ENCODE measurements around the gene PURA. TPM values are rescaled to one million over a fixed set of nuclear protein-coding genes. Genes with fewer than 3 reads are reported as not detected.

The PURA gene
- total RNA-seq, 4 donors from 2014 or later, result 7.4 to 34.6 (median 18.8) TPM

DNA sequence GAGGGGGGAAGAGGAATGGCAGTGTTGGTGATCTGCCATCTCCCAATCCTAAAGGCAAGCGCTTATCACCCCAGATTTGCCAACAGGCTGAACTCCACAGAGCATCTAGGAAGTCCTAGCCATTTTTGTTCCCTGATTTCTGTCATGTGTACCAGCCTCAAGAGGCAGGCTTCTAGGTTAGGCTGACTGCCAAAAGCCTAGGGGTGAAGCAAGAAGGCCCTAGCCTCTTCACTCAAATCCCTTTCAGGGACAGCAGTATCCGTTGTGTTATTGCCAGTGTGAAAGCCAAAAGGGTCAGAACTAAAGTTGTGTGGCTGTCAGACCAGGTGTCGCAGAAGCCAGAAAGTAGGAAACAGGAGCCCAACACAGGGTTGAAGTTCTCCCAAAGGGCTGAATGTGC lies 26.5 kb downstream of the PURA start:
- no peaks in the 10 kb centered on the region for H3K27me3 ChIP-seq
- in situ Hi-C loops (cut with MboI; ENCODE audit: low pct_ligation_motif_present in 1 of 4, low pct_unique_long_range_greater_than_20kb in 1 of 4, low sequenced_read_pairs in 3 of 4) (no loop called here), intact Hi-C loops (cut with DNase I; ENCODE audit: low total_unique reads) (loop anchor here (5.0 kb wide), 2 partner anchors 33 to 68 kb away; no protein-coding TSS in a partner anchor)
- no peak overlapping the region for H3K27ac ChIP-seq
- DNase-seq, result no peak
- no peaks in the 10 kb centered on the region for H3K9me3 ChIP-seq
- WGBS, 2 donors (ENCODE audit: low coverage in 1 of 2), result 87 to 100% methylated on average over 1 to 3 of the region's 3 CpGs
- H3K4me1 ChIP-seq, result peaks cover 1 to 15% (median 5%) of the 10 kb centered on the region in 4 donors
- no peak for TF ChIP-seq EP300 (IDR thresholded peaks at IDR 0.05; ENCODE audit: low read depth)
- TF ChIP-seq, protein P1, sequence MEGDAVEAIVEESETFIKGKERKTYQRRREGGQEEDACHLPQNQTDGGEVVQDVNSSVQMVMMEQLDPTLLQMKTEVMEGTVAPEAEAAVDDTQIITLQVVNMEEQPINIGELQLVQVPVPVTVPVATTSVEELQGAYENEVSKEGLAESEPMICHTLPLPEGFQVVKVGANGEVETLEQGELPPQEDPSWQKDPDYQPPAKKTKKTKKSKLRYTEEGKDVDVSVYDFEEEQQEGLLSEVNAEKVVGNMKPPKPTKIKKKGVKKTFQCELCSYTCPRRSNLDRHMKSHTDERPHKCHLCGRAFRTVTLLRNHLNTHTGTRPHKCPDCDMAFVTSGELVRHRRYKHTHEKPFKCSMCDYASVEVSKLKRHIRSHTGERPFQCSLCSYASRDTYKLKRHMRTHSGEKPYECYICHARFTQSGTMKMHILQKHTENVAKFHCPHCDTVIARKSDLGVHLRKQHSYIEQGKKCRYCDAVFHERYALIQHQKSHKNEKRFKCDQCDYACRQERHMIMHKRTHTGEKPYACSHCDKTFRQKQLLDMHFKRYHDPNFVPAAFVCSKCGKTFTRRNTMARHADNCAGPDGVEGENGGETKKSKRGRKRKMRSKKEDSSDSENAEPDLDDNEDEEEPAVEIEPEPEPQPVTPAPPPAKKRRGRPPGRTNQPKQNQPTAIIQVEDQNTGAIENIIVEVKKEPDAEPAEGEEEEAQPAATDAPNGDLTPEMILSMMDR (IDR thresholded peaks at IDR 0.05), result no peak
- no peak for TF ChIP-seq POLR2A (IDR thresholded peaks at IDR 0.05)
- no peak for TF ChIP-seq POLR2AphosphoS5 (IDR thresholded peaks at IDR 0.05)
- H3K4me3 ChIP-seq, result no peak overlapping the region
- no peaks in the 10 kb centered on the region for H3K36me3 ChIP-seq

DNA sequence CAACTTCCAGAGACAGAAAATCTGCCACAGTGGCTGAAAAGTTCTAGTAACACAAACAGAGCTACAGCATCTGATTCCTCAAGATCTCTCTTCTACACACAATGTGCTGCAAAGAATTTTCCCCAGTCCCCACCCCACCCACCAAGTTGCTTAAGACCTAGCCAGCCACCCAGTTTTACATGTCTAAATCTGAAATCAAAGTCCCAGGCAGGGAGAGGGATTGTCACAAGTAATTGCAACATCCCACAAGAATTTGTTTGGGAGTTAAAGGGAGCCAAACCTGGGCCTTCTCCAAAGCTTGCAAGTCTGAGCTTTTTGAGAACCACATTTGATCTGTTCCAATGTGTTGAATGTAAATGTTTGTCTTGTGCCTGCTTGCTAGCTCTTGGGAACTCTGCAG lies 27.3 kb downstream of the PURA start:
- intact Hi-C loops (cut with DNase I; ENCODE audit: low total_unique reads) (loop anchor here (5.0 kb wide), 2 partner anchors 34 to 69 kb away; no protein-coding TSS in a partner anchor), in situ Hi-C loops (cut with MboI; ENCODE audit: low pct_ligation_motif_present in 1 of 4, low pct_unique_long_range_greater_than_20kb in 1 of 4, low sequenced_read_pairs in 3 of 4) (no loop called here)
- Histone ChIP-seq H3K27ac (no peak overlapping the region), H3K36me3 (no peaks in the 10 kb centered on the region), H3K9me3 (no peaks in the 10 kb centered on the region), H3K4me1 (peaks cover 8 to 22% (median 13%) of the 10 kb centered on the region in 4 donors), H3K27me3 (no peaks in the 10 kb centered on the region), H3K4me3 (no peak overlapping the region)
- TF ChIP-seq EP300 (IDR thresholded peaks at IDR 0.05; ENCODE audit: low read depth) (no peak), POLR2AphosphoS5 (IDR thresholded peaks at IDR 0.05) (no peak), POLR2A (IDR thresholded peaks at IDR 0.05) (no peak)
- TF ChIP-seq, protein P1 (IDR thresholded peaks at IDR 0.05), result no peak
- no peak for DNase-seq

DNA sequence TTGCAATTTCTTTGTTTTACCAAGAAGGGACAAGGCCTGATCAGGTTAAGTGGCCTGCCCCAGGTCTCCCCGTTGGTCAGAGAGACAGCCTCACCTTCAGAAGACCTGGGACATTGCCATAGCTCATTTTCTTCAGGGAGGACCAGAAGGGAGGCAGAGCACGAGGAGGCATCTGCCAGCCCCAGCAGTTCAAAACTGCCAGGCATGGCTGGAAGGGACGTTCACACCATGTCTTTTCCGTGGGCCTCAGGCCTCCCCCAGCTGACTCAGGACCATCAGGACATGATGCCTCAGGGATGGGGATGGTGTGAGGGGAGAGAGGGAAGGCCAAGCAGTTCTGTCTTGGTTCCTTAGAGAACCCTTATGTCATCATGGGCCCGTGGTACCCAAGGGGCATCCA lies 28.3 kb downstream of the PURA start:
- Histone ChIP-seq H3K4me3 (no peak overlapping the region), H3K27ac (no peak overlapping the region), H3K27me3 (no peaks in the 10 kb centered on the region), H3K36me3 (no peaks in the 10 kb centered on the region), H3K9me3 (no peaks in the 10 kb centered on the region), H3K4me1 (peaks cover 11 to 25% (median 17%) of the 10 kb centered on the region in 4 donors)
- in situ Hi-C loops (cut with MboI; ENCODE audit: low pct_ligation_motif_present in 1 of 4, low pct_unique_long_range_greater_than_20kb in 1 of 4, low sequenced_read_pairs in 3 of 4), result no loop called here
- 87% methylated on average over 5 of the region's 5 CpGs; no CpG with 5 or more reads in 1 of the 2 donors for WGBS, 2 donors (ENCODE audit: low coverage in 1 of 2)
- intact Hi-C loops (cut with DNase I; ENCODE audit: low total_unique reads), result loop anchor here (5.0 kb wide), 2 partner anchors 35 to 70 kb away; no protein-coding TSS in a partner anchor
- no peak for DNase-seq
- TF ChIP-seq POLR2AphosphoS5 (IDR thresholded peaks at IDR 0.05) (no peak), POLR2A (IDR thresholded peaks at IDR 0.05) (no peak)

DNA sequence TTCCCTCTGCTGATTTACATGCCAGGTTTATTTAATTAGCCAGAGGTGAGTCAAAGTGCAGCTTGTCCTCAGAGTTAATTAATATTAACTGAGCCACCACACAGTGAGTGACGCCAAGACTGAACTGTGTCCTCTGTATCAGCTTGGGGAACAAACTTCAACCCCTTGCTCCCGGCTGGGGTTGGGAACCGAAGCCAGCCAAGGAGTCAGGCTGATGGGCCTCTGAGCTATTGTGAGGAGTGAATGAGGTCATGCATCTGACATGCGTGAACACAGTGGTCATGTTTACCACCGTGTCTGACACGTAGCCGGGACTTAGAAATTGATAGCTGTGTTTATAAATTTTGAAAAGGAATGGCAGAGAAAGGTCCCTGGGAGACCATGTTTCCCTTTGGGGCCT lies 28.9 kb downstream of the PURA start:
- intact Hi-C loops (cut with DNase I; ENCODE audit: low total_unique reads), result loop anchor here (5.0 kb wide), 2 partner anchors 36 to 71 kb away; no protein-coding TSS in a partner anchor
- 87% methylated on average over 7 of the region's 7 CpGs; no CpG with 5 or more reads in 1 of the 2 donors for WGBS, 2 donors (ENCODE audit: low coverage in 1 of 2)

More for the DNA sequence above, 28.9 kb downstream of the PURA start:
- in situ Hi-C loops (cut with MboI; ENCODE audit: low pct_ligation_motif_present in 1 of 4, low pct_unique_long_range_greater_than_20kb in 1 of 4, low sequenced_read_pairs in 3 of 4), result no loop called here
- H3K27me3 ChIP-seq, result no peaks in the 10 kb centered on the region
- no peak overlapping the region for H3K27ac ChIP-seq
- TF ChIP-seq, protein P1 (IDR thresholded peaks at IDR 0.05), result no peak
- TF ChIP-seq POLR2AphosphoS5 (IDR thresholded peaks at IDR 0.05) (no peak), POLR2A (IDR thresholded peaks at IDR 0.05) (no peak), EP300 (IDR thresholded peaks at IDR 0.05; ENCODE audit: low read depth) (no peak)
- H3K4me3 ChIP-seq, result no peak overlapping the region
- no peaks in the 10 kb centered on the region for H3K36me3 ChIP-seq
- H3K9me3 ChIP-seq, result no peaks in the 10 kb centered on the region
- H3K4me1 ChIP-seq, result peaks cover 11 to 25% (median 17%) of the 10 kb centered on the region in 4 donors
- DNase-seq, result no peak

All from transverse colon (tissue), 4 donors.